HG02763 (cell line): ENCODE results near the gene CPXM1.

Experiments used
- ATAC-seq: cut with Tn5 transposase; IDR thresholded peaks from one replicate; pipeline ENCODE4 v1.9.1; 2021; ENCODE audit warnings: mild to moderate bottlenecking, moderate library complexity; ENCODE audit not compliant: unreplicated experiment

The CPXM1 gene

DNA sequence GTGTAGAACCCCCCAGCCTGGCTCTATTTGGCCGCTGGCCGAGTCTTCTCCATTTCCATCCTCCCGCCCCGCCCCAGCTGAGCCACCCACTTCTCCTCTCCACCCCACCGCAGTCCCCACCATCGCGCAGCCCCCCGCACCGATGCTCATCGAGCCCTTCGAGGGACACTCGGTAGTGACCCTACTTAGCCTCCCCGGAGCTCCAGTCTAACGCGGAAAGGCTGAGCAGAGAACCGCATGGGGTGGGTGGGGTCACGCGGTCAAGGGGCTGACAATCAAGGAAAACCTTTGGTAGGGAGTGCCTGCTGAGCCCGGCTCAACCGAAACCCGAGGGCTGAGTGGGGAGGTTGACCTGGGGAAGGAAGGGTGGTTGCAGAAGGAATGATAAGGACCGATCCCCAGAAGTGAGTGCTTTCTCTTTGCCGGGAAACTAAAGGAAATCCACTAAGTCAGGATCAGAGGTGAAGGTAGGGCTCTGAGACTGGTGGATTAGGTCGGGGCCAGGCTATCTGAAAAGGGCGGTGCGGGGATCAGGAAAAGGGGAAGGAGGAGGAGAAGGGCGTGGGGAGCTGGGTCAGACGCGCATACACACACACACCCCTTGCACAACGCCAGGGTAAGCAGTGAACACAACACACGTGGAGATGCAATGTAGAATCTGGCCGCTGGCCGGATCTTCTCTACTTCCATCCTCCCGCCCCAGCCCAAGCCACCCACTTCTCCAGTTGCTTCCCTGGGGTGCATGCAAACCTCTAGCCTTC lies 49.8 kb downstream of the CPXM1 start:
- no peak for ATAC-seq

DNA sequence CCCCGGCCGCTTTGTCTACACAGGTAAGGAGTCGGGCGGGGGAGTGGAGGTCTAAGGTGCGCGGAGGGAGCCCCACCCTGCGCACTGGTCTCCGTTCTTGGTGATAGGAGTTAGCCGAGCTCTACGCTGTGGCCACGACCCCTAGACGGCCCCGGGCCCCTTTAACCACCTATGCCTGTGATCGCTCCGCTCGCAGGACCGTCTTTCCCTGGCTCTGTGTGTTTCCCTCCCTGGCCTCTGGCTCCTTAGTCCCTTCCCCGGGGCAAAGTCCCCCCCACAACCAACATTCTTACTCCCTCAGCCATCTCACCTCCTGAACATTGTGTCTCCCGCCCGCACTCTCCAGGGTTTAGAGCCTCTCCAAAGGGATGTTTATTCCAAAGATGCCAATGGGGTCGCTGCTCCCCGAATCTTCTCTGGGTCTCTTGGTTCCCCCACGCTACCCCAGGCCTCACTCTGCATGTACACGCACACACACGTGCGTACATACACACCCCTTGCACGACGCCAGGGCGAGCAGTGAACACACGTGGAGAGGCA lies 50.4 kb downstream of the CPXM1 start:
- no peak for ATAC-seq

DNA sequence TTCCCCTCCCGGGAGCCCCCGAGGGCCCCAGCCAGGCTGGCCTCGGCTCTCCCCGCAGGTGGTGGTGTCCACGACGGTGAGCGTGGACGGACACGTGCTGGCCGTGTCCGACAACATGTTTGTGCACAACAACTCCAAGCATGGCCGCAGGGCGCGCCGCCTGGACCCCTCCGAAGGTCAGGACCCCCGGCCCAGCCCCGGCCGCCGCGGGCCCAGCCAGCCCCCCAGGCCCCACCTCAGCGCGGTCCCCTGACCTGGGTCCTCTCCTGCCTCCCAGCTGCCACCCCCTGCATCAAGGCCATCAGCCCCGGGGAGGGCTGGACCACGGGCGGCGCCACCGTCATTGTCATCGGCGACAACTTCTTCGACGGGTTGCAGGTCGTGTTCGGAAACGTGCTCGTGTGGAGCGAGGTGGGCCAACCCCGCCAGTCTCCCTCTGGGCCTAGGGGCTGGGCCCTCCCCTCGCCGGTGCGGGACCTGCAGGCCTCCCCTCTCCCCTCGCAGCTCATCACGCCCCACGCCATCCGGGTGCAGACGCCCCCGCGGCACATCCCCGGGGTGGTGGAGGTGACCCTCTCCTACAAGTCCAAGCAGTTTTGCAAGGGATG lies 51.0 kb downstream of the CPXM1 start:
- ATAC-seq, result no peak

DNA sequence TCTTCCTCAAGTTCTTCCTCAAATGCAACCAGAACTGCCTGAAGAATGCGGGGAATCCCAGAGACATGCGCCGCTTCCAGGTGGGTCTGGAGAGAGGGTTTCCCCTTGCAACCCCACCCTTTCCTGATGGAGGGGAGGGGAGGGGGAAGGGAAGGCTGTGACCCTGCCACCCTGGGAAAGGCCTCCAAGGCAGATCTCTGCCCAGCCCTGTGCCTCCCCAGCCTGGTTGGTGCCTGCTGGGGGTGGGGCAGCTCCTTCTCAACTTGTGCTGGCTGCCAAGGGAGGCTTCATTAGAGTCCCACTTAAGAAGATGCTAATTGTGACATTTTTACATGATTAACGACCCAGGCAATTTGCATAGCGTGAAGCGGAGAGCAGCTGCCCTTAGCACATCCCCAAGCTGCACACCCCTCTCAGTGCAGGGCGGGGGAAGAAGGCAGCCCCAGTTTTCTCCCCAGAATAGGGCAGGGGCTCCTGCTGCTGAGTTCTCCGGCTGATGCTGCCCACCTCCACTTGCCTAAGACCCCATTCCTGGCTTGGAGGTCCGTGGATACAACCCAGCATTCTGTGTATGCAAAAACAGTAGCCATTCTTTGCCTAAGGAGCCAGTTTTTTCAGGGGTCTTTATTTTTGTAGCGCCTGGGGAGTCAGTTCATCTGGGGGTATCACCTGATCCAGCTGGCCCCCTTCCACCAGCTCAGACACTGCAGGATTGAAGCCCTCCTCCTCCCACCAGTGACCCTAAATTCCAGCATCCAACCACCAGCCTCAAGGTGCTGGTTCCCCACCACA lies 51.7 kb downstream of the CPXM1 start:
- ATAC-seq, result no peak

DNA sequence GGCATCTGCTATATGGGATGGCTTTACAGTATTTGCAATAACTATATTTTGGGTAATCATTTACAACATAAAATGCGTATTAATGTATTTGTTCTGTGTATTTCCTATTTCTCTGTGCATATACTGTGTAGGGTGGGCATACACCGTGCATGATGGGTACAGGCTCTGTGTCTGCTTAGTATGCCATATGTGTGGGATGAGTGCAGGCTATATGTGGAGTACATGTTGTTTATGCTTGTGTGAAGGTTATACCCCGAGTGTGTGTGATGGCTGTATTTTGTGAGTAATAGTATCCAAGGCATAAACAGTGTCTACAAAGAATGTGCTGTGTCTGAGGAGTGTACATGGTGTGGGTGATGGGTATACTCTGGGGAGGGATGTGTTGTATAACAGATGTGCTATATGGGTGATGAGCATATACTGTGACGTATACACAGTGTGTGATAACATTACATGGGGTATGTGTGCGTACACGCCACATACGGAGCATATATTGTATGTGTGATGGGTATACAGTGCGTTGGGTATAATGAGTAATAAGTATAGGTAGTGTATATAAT lies 52.7 kb downstream of the CPXM1 start:
- no peak for ATAC-seq

DNA sequence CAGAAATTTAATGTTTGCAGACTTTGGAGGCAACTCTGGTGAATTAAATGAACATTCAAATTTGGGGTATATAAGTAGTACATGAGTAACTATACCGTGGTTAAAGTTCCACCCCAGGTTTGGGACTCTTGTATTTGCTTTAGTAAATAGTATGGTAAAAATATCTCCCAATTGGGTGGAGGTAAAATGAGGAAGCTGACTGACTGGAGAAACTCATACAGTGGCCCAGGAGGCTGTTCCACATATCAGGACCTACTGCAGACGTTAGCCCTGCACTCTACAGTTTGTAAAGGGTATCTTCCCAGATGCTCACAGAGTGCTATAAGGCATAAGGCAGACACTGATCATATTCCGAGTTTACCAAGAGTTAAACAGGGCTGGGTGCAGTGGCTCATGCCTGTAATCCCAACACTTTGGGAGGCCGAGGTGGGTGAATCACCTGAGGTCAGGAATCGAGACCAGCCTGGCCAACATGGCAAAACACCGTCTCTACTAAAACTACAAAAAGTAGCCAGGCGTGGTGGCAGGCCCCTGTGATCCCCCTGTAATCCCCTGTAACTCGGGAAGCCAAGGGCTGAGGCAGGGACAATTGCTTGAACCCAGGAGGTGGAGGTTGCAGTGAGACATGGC lies 53.7 kb downstream of the CPXM1 start:
- ATAC-seq, result no peak

DNA sequence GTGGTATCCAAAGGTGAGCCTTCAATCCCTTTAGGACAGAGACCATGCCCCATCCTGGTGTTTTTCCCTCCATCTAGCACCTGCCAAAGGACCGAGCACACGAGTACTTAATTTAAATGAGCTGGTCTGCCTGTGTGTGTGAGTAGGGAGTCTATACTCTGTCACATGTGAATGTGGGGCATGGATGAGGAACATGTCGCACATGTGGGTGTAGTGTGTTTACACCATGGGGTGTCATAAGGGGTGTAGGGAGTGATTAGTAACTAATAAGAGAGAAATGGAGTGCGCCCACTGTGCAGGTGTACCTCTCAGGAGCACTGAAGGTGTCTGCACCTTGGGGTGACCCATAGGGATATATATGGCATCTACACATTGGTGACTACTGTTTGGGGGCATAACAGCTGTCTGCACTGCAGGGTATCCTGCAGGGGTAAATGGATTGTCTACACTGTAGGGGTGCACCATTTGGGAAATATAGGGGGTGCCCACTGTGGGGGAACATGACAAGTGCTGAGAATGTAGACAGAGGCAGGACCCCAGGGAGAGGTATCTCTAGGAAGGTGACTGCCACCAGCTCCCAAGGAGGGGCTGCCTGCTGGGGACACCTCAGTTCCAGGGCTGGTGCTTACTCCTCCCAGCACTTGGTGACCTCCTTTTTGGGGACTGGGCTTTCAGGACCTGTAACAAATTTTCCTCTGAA lies 54.3 kb downstream of the CPXM1 start:
- ATAC-seq, result no peak

DNA sequence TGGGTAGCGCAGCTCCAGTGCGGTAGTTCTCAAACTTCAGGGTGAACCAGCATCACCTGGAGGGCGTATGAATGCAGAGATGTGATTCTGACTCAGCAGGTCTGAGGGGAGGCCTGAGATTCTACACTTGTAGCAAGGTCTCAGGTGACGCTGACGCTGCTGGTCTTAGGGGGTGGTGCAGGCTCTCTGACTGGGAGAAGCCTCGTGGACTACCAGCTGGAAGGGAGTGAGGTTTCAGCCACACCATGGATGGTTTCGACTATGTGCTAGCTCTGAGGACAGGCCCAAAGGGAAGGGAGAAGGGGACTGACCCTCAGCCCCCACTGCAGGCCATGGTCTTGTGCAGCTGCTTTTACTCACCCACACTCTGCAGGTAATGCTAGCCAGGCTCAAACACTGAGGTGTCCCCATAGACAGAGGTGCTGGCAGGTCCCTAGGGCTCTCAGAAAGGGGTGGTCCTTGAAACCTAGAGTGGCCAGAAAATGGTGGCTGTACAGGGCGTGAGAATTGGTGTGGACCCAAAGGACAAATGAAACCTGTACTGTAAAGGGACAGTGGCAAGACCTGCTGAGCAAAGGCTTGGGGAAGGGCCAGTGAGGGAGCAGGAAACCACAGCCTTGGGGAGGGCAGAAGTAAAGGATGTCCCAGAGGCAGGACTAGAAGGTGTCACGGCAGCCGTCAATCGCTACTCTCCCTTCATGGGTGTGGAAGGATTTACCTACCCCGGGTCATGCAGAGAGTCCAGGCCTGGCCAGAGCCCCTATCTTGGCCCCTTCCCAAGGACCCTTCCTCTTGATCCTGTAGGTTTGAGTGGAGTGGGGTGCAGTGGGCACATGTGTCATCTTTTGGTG lies 55.1 kb downstream of the CPXM1 start:
- ATAC-seq, result no peak
